GM21360 (cell line): Measurements from ENCODE around the gene MORC2.

Experiments
- ATAC-seq: cut with Tn5 transposase; IDR thresholded peaks from one replicate; pipeline ENCODE4 v1.9.1; 2021; ENCODE audit warnings: mild to moderate bottlenecking, moderate library complexity; ENCODE audit not compliant: unreplicated experiment

The MORC2 gene

GRCh38 chr22:30875481-30876215, 92.9 kb downstream of the MORC2 start:
- ATAC-seq: no peak
